GM18517 (cell line): Measurements from ENCODE around the gene NTM.
"Not testable (repeated sequence)": the region's sequence is repeated elsewhere in the genome, so short reads cannot be mapped to it uniquely, and the experiment has no call there.

Experiments
- ATAC-seq: cut with Tn5 transposase; IDR thresholded peaks from one replicate; pipeline ENCODE4 v1.9.1; 2021; ENCODE audit warnings: mild to moderate bottlenecking, moderate library complexity; ENCODE audit not compliant: unreplicated experiment

Gene NTM

DNA sequence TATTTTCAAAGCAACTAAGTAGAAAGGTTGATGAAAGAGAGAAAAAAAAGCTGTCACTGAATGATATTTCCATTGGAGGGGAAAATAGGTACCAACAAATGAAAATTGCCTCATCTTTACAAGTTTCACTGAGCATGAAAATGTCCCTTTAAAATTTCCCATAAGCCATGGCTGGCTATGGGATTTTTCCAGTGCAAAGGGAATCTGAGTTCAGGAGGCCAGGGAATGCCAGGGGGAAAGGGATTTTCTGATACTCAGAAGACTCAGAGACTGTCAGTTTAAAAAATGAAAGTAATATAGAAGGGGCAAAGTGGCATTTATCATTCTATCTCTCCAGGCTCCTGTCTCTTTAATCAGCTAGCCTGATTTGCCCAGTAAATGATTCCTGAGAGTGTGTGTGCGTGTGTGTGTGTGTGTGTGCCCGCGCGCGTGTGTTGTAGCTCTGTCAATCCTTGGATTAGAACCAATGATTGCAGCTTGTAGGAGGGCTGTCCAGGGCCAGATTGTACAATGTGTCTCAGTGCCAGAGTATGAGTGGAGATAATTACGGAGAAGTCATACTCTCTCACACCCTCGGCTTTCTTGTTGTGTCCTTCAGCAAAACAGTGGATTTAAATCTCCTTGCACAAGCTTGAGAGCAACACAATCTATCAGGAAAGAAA lies at the start of gene NTM:
TSS of gene NTM (plus strand) at position 526 of the 662 bp plus-strand sequence.
- no peak for ATAC-seq

DNA sequence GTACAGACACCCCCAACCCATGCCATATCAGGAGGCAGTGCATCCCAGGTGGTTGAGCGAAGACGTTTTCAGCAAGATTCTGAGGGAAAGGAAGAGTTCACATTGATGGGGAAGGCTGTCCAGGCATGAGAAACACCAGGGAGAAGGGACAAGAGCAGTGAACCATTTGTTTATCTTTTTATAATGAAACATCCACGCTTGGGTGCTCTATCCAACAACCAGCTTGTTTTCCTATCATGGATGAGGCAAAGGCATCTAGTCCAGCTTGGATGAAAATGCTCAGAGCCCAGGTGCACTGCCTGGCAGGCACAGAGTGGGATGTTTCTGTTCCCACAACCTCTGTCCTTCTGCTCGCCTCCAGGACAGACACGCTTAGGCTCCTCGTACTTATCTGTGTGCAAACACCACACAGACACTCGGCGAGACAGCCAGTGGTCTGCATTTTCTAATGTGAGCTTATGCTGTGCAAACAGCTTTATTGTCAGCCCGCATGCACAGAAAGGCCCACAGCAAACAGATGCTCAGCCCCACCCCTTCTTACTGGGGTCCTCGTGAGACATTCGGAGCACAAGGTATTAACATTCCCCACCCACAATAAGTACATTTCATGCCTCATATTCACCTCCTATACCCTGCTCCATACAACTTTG lies 45.4 kb upstream of the NTM start:
- ATAC-seq: no peak

DNA sequence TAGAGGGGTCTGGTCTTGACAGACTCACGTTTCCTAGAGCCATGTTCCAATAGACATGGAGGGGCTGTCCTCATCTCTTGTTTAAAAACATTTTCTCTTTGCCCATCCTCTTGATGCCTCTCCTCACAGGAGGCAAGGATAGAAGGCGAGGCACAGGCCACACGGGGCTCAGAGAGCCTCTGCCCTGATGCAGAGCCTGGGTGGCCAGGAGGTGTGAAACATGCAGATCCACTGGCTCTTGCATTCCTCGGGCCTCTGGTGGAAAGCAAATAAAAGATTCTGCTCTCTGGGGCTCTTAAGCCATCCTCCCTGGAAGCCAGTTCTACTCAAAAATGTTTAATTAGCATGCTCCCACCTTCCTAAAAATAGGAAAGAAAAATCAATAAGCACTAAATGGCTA lies 43.6 kb upstream of the NTM start:
- ATAC-seq: no peak

DNA sequence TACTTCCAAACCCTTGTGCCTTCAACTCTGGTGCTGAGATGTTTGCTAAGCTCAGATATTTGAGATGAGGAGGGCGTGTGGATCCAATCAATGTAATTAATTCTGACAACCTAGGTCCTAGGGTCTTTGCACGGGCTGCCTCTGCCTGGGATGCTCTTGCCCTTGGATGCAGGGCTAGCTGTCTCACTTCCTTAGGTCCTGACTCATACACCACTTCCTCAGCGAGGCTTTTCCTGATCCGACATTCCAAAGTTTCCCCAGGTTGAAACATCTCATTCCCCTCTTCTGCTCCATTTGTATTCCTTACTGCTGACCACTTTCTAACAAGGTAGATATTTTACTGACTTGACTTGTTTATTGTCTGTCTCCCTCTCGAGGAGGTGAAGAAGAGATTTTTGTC lies 43.0 kb upstream of the NTM start:
- no peak for ATAC-seq

DNA sequence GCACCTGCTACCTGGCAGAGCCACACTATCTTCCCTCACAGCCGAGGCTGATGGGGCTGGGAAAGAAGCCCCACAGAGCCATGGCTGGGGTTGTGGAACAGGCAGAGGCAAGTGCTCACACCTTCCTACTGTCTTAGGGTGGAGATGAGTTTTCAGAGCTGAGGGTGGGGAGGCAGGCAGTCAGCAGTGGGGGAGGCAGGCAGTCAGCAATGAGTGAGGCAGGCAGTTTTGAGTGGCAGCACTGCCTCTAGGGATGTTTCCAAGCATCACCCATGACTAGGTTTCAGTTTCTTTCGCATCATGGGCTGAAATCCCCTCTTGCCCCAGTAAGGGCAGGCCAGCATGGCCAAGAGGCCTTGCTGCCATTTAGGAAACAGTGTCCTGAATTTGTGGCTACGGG lies 41.6 kb upstream of the NTM start:
- ATAC-seq: no peak

DNA sequence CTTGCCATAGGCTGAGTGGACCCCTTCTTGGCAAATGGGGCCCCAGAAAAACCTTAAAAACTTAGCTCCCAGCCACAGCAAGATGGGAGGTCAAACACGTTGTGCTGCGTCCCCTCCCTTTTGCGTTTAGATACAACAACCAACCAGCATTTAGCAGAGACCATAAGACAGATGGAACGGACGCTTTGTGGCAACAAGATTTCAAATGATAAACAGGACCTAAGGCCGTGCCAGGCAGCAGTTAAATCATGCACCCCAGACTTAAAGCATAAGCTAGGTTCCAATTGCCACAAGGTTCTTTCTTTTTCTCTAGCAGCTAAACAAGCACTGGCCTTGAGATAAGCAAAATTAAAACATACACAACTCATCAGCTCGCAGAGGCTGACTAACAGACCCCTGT lies 39.4 kb upstream of the NTM start:
- no peak for ATAC-seq

DNA sequence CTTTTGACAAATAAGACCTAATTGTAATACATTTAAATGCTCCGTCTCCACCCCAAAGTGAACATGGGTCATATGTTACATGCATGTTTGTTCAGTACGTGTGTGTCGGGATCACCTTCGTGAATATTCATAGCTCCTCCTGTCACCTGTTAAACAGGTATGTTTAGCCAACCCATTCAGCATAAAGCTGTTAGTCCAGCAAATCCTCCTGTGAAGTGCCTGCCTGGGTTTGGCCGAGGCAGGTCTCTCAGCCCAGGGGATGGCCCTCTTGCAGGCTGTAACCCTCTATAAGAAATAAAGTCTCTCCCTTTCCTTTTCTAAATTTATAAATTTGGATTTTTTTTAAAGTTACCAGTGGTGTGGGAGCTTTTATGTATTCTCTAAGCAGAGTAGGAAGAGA lies 38.9 kb upstream of the NTM start:
- ATAC-seq: no peak

DNA sequence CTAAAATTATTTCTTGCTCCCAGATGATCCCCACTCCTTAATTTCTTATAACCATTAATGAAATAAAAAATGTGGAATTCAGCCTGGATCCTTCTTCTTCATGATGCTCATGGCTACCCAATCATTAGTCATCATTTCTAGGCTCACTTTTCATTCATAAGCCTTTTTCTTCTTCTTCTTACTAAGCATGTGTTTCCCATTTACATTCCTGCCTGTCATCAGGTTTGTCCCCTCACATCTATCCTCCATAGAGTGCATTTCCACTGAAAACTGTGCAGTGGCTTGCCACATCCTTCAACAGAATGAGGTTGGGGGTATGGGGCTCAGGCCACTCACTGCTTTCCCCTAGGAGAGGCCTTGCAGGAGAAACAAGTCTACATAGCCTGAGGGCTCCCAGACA lies 35.8 kb upstream of the NTM start:
- ATAC-seq: no peak

DNA sequence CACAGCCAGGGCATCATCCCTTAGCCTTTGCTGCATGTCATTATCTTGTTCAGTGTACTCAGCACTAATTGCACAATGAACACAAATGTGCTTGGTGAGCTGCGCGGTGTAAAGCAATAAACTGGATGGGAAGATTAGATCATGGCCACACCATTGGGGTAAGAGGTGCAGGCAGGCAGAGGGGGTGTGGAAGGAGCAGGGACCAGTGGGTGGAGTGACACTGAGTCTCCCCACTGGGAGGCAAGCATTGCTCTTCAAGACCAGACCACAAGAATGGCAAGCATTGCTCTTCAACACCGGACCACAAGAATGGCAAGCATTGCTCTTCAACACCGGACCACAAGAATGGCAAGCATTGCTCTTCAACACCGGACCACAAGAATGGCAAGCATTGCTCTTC lies 28.5 kb upstream of the NTM start:
- not testable (repeated sequence) for ATAC-seq

DNA sequence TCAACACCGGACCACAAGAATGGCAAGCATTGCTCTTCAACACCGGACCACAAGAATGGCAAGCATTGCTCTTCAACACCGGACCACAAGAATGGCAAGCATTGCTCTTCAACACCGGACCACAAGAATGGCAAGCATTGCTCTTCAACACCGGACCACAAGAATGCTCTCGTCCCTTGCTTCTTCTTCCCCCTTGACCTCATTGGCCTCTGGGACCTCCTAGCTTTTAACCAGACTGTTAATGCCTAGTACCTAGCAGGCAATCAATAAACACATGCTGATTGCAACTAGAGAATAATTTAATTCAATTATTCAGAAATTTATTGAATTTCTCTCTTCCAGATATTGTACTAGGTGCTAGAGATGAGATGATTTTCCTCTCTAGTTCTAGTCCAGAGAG lies 28.0 kb upstream of the NTM start:
- not testable (repeated sequence) for ATAC-seq

DNA sequence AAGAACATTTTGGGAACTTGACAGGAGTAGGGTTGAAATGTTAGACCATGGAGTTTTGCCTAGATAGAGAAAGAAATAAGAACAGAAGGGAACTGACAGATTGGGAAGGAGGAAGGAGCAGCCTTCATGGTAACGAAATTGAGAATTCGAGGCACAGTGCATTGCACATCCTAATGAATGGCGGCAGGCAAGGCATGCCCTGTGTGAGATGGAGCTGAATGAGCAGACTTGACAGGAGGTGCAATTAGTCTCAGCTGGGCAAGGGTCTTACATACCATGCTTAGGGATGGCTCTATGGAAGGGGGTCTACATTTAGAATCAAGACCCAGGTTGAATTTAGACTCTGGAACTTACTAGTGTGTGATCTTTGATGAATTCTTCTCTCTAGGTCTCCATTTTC lies 25.0 kb upstream of the NTM start:
- no peak for ATAC-seq

DNA sequence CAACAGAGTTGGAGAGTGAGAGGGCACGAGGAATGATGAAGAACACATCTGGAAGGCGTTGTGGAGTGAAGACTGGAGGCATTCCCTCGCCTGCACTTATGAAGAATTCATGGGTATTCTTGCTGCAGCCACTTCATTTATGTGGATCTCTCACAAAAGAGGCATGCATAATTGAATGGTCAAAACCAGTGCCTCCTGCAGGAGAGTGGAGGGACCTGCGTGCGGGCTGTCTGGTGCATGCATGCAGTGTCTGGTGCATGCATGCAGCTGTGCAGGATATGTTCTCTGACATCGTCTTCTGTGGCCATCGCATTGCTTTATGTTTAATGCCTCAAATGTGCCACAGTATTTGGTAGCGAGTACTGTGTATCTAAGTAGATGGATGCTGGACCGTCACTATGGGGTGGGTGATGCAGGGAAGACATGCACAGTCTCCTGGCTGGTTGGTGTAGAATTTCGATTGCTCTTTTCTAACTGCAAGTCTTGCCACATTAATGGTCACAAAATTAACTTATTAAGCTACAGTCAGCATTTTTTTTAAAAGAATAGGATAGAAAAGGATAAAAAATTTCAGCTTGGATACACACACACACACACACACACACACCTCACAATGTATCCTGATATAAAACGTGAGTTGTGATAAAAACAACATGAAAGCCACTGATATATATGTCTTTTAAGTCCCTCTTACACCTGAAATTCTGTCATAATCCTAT lies 20.9 kb upstream of the NTM start:
- no peak for ATAC-seq

DNA sequence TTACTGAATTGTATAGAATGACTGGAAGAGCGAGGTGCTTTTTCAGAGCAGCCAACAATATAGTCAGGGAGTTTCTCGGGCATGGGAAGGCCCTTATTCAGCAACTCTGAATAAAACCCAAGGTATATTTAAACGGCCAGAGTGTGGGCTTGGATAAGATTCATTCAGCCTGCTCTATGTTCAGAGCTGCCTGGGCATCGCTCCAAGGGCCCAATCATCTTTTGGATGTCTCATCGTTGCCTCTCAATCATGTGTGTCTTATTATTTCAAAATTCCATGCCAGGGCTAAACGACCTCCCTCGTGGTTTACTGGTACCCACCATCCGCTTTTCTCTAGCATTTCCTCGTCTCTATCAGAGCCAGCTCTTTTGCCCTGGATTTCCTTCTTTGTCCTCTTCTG lies 19.5 kb upstream of the NTM start:
- no peak for ATAC-seq

DNA sequence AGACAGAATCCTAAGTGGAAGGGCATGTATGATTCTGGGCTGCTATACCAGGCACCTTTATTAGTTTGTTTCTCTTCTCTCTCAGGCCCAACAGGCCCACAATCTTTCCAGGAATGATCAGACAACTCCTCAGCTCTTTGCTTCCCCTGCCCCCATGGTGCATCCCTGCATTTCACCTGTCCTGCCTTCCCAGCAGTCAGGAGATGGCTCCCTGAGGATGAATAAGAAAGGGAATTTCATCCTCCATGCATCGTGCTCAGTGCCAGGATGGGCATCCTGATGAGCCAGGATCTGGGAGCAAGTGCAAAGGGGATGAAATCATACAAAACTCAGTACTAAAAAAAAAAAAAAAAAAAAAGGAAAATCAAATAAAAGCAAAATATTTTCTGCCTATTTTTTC lies 18.6 kb upstream of the NTM start:
- no peak for ATAC-seq

DNA sequence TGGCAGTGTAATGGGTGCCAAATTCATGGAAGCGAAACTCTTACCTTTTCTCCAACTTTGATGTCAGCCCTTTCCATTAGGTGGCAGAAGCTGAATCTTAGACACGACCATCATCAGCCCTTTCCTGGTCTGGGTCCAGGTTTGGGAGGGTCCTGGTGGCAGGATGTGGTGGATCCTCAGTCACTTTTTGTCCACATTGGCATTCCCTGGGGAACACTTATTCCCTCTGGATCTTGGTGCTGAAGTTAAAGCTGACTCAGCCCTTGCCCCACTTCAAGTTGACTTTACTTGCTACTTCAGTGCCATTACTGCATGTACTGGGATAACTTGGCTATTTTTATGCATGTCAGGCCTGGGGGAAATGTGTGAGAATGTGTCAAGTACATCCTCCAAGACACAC lies 16.6 kb upstream of the NTM start:
- no peak for ATAC-seq

DNA sequence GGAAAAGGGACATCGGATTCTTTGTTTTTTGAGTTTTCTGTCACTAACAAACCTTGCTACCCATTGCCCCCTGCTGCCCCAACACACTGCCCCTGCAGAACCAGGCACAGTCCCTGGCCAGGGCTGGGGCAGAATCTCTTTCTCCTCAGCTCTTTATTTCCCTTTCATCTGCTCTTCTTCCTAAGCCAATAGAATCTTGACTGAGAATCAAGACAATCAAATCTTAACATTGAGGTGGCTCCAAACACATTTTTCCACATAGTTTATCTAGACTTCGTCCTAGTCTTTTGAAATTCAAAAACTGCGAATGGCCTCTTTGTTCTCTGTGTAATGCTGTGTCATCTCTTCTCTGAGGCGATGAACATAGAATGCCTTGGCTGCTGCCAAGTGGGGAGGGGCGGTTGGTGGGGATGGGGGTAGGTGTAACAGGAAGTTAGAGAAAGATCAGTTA lies 16.1 kb upstream of the NTM start:
- ATAC-seq: no peak

DNA sequence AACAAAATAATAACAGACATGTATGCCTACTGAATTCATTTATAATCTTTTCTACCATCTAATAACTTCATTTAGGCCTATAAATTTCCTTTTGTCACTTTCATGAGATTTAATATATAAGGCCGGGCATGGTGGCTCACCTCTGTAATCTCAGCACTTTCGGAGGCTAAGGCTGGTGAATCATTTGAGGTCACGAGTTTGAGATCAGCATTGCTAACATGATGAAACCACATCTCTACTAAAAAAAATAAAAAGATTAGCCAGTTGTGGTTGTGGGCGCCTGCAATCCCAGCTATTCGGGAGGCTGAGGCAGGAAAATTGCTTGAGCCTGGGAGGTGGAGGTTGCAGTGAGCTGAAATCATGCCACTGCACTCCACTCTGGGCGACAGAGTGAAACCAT lies 14.2 kb upstream of the NTM start:
- no peak for ATAC-seq

DNA sequence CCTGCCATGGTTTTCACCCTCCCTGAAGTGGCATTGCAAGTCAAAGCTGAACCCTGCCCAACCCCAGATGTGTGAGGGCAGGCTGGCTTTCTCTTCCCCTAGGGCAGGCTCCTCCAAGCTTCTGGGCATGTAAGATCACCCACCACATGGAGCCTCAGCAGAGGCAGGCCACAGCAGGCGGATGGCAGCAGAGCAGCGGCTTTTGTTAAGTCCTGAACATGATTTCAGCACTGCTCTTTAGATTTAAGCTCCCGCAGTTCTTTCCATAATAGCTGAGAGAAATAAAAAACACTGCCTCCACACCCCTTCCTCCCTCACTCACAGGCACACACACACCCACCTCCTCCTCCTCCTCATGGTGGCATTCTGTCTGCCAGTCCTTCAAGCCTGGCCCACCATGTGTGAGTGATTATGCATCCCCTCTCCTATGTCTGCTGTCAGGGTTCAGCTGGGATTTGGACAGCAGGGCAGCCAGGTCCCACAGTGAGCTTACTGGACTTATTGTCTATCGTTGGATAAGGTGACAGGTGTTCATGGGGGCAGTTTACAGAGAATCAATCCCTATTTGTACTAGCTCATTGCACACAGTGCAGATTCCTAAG lies 5.0 kb upstream of the NTM start:
- ATAC-seq: no peak

DNA sequence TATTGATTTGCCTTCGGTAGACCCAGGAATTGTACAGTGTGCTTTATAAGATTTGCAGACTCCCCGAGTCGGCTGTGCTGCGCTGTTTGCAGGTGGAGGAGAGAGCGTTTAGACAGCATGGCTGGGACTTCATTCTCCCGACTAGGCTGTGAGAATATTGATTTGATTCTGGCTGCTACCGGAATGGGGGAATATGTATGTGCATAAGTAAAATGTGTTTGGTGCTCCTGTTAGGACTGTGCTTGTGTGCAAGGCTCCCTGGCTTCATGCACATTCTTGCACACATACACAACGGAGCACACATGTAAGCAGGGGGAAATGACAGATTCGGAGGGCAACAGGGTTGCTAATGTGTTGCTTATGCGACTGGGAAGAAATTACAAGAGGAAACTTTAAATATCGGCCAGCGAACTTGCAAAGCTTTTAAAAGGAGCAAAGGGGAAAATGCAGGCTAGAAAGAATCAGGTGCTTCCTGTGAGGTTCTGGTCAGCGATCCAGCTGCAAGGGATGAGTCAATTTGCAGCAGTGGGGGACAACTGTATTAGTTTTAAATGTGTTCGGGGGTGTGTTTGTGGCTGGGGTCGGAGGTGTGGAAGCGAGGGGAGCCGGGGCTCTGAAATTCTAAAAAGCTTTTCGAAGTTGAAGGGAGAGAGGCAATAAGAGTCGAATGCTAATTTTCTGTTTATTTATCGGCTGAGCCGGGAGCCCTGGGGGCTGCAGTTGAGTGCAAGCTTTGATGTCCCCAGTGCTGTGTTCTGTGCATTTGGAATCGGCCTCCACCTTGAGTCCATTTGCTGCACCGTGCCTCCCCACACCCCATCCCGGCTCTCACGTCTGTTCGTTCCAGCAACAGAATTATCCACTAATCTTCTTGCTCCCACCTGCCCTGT lies 731 bp downstream of the NTM start:
- ATAC-seq: no peak

DNA sequence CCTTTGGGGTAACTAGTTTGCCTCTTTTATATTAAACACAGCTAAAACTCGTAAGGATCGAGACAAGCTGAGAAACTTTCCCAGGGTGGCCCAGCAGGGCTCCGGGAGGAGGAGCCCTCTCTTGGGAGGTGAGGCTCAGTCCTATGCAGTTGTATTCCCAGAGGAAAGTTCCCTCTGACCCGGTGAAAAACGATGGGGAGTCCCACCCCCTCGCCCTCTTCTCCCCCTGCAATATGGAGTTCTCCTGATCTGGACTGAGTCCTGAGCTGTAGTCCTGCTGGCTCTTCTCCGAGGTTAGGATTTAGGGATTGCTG lies 1.3 kb downstream of the NTM start:
- no peak for ATAC-seq
